ENCODE data around the gene WNT8B.

WNT8B gene

GRCh38 chr10:100519311-100520051, 56.7 kb downstream of the WNT8B start, which contains the start of gene SEC31B:
SEC31B (minus strand) TSS chr10:100519861; CDS start chr10:100516952, 2,909 bp downstream.
- DNase-seq: no peak

- DNase-seq: no peak
Observed at GRCh38 chr10:100520811-100521210, 58.0 kb downstream of the WNT8B start.

- DNase-seq: no peak
Observed at GRCh38 chr10:100522107-100522801, 59.4 kb downstream of the WNT8B start.

- DNase-seq: no peak
Observed at GRCh38 chr10:100522945-100523344, 60.1 kb downstream of the WNT8B start.

GRCh38 chr10:100524206-100524605, 61.4 kb downstream of the WNT8B start:
- DNase-seq: no peak

- no peak for DNase-seq
Observed at GRCh38 chr10:100524638-100525037, 61.8 kb downstream of the WNT8B start.

GRCh38 chr10:100528123-100528886, 65.5 kb downstream of the WNT8B start:
- no peak for DNase-seq

- no peak for DNase-seq
Observed at GRCh38 chr10:100528921-100529474, 66.2 kb downstream of the WNT8B start.

- peak; percentile 92 for DNase-seq
Observed at GRCh38 chr10:100529475-100530298, 66.9 kb downstream of the WNT8B start, which contains the start of gene NDUFB8. NDUFB8 (minus strand) TSS chr10:100529871; CDS start chr10:100529851, 20 bp downstream.

- no peak for DNase-seq
Observed at GRCh38 chr10:100531761-100532160, 69.0 kb downstream of the WNT8B start.
